ENCODE measurements around the gene TMEM163. TPM values are rescaled to one million over a fixed set of nuclear protein-coding genes. Genes with fewer than 3 reads are reported as not detected.

TMEM163 gene
- total and polyA plus RNA-seq, 2 of the 13 experiments (the other 11 are each of a cell fraction or from before 2014, with no cell fraction given): 0.05 TPM; not detected in 1

DNA sequence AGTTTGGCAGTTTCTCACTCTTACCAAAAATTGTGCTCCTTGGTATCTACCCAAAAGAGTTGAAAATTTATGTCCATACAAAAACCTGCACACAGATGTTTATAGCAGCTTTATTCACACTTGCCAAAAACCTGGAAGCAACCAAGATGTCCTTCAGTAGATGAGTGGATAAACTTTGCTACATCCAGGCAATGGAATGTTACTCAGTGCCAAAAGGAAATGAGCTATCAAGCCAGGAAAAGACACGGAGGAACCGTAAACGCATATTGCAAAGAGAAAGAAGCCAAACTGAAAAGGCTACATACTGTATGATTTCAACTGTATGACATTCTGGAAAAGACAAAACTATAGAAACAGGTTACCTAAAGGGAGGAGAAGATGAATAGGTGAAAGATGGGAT is 36.1 kb downstream of the TMEM163 start:
- Histone ChIP-seq H3K79me2 (ENCODE audit: insufficient read depth, low read length) (no peaks in the 10 kb centered on the region), H2AFZ (ENCODE audit: low read length) (no peak overlapping the region), H3K27ac (ENCODE audit: extremely low read length, insufficient read depth, low read length) (no peak overlapping the region), H3K9ac (ENCODE audit: insufficient read depth, low read depth, low read length) (no peak overlapping the region), H3K36me3 (replicated peaks in 1 of 2; ENCODE audit: control insufficient read depth in 1 of 2, insufficient read depth in 2 of 2, low read length in 2 of 2) (no peaks in the 10 kb centered on the region), H3K9me3 (ENCODE audit: low read length) (no peaks in the 10 kb centered on the region), H3K27me3 (ENCODE audit: control insufficient read depth in 1 of 2, insufficient read depth in 2 of 2, low read length in 2 of 2) (peaks cover 1 to 17% of the 10 kb centered on the region in 2 experiments; a peak in 2 of 5 replicates), H3K4me2 (ENCODE audit: low read depth, low read length) (no peak overlapping the region), H4K20me1 (ENCODE audit: insufficient read depth, low read length) (no peaks in the 10 kb centered on the region), H3K4me3 (replicated peaks in 1 of 3; ENCODE audit: insufficient read depth in 1 of 3, low read depth in 2 of 3, low read length in 3 of 3) (no peak overlapping the region), H3K4me1 (ENCODE audit: insufficient read depth, low read length) (peaks cover 7% of the 10 kb centered on the region)
- no peak for TF ChIP-seq REL (CRISPR knock-in tag; conservative IDR thresholded peaks at IDR 0.05)
- TF ChIP-seq PCBP2 (optimal IDR thresholded peaks at IDR 0.05; ENCODE audit: low read depth, low read length, poor library complexity, severe bottlenecking): no peak
- no peak for TF ChIP-seq ETV6 (CRISPR knock-in tag; conservative IDR thresholded peaks at IDR 0.05)
- no peak for TF ChIP-seq ZNF441 (CRISPR knock-in tag; IDR thresholded peaks at IDR 0.05; ENCODE audit: borderline replicate concordance)
- TF ChIP-seq FOXA3 (CRISPR knock-in tag; IDR thresholded peaks at IDR 0.05): no peak
- no peak for TF ChIP-seq ZC3H13 (CRISPR knock-in tag; IDR thresholded peaks at IDR 0.05)
- TF ChIP-seq ZSCAN20 (CRISPR knock-in tag; IDR thresholded peaks at IDR 0.05; ENCODE audit: borderline replicate concordance): no peak
- TF ChIP-seq SRSF9 (IDR thresholded peaks at IDR 0.05; ENCODE audit: borderline replicate concordance, insufficient read depth, low read depth, low read length, poor library complexity, severe bottlenecking): no peak
- no peak for TF ChIP-seq MAX (IDR thresholded peaks at IDR 0.05)
- no peak for TF ChIP-seq ZNF850 (CRISPR knock-in tag; conservative IDR thresholded peaks at IDR 0.05)
- TF ChIP-seq ZBTB7B (CRISPR knock-in tag; IDR thresholded peaks at IDR 0.05): no peak
- BruUV-seq (replicated peaks): no TSS peak
- 2% methylated on average over 3 of the region's 3 CpGs for WGBS (ENCODE audit: low lambda C conversion rate)
- intact Hi-C loops (cut with micrococcal nuclease; ENCODE audit: unreplicated experiment) (no loop called here), in situ Hi-C loops (cut with HindIII; ENCODE audit: extremely low pct_ligation_motif_present, low pct_unique_long_range_greater_than_20kb) (no loop called here)
- no peak for FAIRE-seq
- no peak for ATAC-seq
- no peak for DNase-seq (ENCODE audit: low spot score)
- ChIA-PET POLR2A (no interaction called here), CTCF (ENCODE audit: low intra/inter-chr PET ratio, low total read pairs) (no interaction called here)

Data from HepG2 (cell line).